Lung (tissue), 12 donors: ENCODE data around the gene TVP23A. TPM values are rescaled to one million over a fixed set of nuclear protein-coding genes. Genes with fewer than 3 reads are reported as not detected.

Experiments
- ATAC-seq: fragments of 200-7000 bp; cut with Tn5 transposase; one replicate; pipeline ENCODE4 v1.9.1; 2020; ENCODE audit warnings: moderate number of reproducible peaks; ENCODE audit not compliant: insufficient read depth, low FRiP score
- DNase-seq, 3 donors: peaks; one replicate each; pipeline ENCODE4 v3.0.0-alpha.2; 2013 to 2017
- H3K27ac ChIP-seq, 2 donors: one replicate each; pipeline ENCODE4 v1.5.1; 2013; ENCODE audit warnings: mild to moderate bottlenecking in 2 of 2, moderate library complexity in 2 of 2, control low read depth in 1 of 2, inconsistent platforms in 1 of 2, low read depth in 1 of 2, low read length in 1 of 2
- H3K27me3 ChIP-seq, 3 donors: one replicate each; pipeline ENCODE4 v1.5.1; 2013; ENCODE audit warnings: low read length in 2 of 3; ENCODE audit not compliant: control insufficient read depth in 3 of 3, insufficient read depth in 3 of 3
- H3K36me3 ChIP-seq, 4 donors: one replicate each; pipeline ENCODE4 v1.5.1; 2013; ENCODE audit warnings: low read length in 4 of 4, mild to moderate bottlenecking in 1 of 4, moderate library complexity in 1 of 4; ENCODE audit not compliant: control insufficient read depth in 4 of 4, insufficient read depth in 4 of 4
- H3K4me1 ChIP-seq, 5 donors: one replicate each; pipeline ENCODE4 v1.5.1; 2013; ENCODE audit warnings: low read length in 5 of 5, mild to moderate bottlenecking in 2 of 5, moderate library complexity in 1 of 5; ENCODE audit not compliant: control insufficient read depth in 5 of 5, insufficient read depth in 5 of 5
- H3K4me3 ChIP-seq: one replicate; pipeline ENCODE4 v1.5.1; 2013; ENCODE audit warnings: mild to moderate bottlenecking, control low read depth, moderate library complexity
- H3K9ac ChIP-seq, 2 donors: one replicate each; pipeline ENCODE4 v1.5.1; 2013; ENCODE audit warnings: low read length in 2 of 2, control low read depth in 1 of 2; ENCODE audit not compliant: insufficient read depth in 1 of 2
- H3K9me3 ChIP-seq, 4 donors: one replicate each; pipeline ENCODE4 v1.5.1; 2013; ENCODE audit warnings: low read length in 3 of 4, mild to moderate bottlenecking in 1 of 4, moderate library complexity in 1 of 4; ENCODE audit not compliant: control insufficient read depth in 4 of 4, insufficient read depth in 3 of 4
- WGBS, 2 donors: extraction: QIAGEN DNeasy Blood & Tissue Kit; methylation state at CpG; one replicate each; pipeline ENCODE4 v1.1.7; 2013; 5-methylcytosine and 5-hydroxymethylcytosine counted together
- polyA plus RNA-seq, 2 donors: library from polyadenylated mRNA; stranded (reverse); fragments of 200-250 nt; gene quantifications; one replicate each; pipeline ENCODE4 v1.2.1, GENCODE V29; 2013
- total RNA-seq, 2 donors: library from RNA; depleted of rRNA in 1 of 2; stranded (reverse); fragments of >200 nt in 1 of 2; gene quantifications; one replicate each; pipeline ENCODE4 v1.2.1, GENCODE V29; 2014 to 2021
- TF ChIP-seq, protein P1 (sequence below): IDR thresholded peaks from 2 replicates; pipeline ENCODE4 v1.5.1; 2012; ENCODE audit warnings: mild to moderate bottlenecking; ENCODE audit errors: control extremely low read depth, extremely low read depth
- donor health status: control.
- donor health status: control.
- donor health status: Bipolar disorder and iron deficiency.
- donor health status: healthy.
- donor health status: DM: yes; HTN: yes; CAD: no.

Gene TVP23A
- total and polyA plus RNA-seq, 4 donors = 0.22 to 6.1 (median 0.25) TPM

DNA sequence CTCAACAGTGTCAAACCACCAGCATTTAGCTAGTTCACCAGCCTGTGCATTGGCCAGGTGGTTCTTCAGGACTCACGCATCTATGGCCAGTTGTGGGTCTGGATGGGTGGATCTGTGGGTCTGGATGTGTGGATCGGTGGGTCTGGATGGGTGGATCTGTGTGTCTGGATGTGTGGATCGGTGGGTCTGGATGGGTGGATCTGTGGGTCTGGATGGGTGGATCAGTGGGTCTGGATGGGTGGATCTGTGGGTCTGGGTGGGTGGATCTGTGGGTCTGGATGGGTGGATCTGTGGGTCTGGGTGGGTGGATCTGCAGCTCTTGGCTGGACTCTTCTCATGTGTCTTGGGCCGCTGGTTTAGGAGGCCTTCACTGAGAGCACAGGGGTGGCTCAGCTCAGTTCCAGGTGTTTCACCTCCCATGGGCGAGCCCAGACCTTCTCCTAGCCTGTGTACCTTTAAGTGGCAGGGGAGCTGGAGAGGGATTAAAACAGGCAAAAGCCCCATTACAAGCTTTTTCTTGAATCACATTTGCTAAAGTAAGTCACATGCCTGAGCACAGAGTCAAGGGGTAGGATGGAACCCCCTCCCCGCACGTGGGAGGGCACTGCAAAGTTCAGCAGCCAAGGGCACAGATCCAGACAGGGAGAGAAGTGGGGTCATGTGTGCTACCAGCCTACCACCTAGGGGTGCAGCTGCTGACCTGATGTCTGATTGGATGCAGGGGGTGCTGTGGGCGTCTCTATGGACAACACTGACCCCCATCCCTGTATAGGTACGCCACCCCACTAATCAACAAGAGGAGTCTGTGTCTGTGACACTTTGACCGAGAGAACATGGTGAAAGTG lies 78.4 kb downstream of the TVP23A start:
- no peaks in the 10 kb centered on the region for H3K36me3 ChIP-seq
- TF ChIP-seq, protein P1, sequence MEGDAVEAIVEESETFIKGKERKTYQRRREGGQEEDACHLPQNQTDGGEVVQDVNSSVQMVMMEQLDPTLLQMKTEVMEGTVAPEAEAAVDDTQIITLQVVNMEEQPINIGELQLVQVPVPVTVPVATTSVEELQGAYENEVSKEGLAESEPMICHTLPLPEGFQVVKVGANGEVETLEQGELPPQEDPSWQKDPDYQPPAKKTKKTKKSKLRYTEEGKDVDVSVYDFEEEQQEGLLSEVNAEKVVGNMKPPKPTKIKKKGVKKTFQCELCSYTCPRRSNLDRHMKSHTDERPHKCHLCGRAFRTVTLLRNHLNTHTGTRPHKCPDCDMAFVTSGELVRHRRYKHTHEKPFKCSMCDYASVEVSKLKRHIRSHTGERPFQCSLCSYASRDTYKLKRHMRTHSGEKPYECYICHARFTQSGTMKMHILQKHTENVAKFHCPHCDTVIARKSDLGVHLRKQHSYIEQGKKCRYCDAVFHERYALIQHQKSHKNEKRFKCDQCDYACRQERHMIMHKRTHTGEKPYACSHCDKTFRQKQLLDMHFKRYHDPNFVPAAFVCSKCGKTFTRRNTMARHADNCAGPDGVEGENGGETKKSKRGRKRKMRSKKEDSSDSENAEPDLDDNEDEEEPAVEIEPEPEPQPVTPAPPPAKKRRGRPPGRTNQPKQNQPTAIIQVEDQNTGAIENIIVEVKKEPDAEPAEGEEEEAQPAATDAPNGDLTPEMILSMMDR = no peak
- no peak for ATAC-seq
- H3K4me1 ChIP-seq = peaks cover 3 to 16% (median 5%) of the 10 kb centered on the region in 5 donors
- no peak overlapping the region for H3K27ac ChIP-seq
- H3K27me3 ChIP-seq = no peaks in the 10 kb centered on the region
- WGBS, 2 donors = 94% methylated on average over 10 of the region's 10 CpGs
- no peaks in the 10 kb centered on the region for H3K9me3 ChIP-seq
- no peak for DNase-seq
- no peak overlapping the region for H3K4me3 ChIP-seq
- H3K9ac ChIP-seq = no peak overlapping the region

DNA sequence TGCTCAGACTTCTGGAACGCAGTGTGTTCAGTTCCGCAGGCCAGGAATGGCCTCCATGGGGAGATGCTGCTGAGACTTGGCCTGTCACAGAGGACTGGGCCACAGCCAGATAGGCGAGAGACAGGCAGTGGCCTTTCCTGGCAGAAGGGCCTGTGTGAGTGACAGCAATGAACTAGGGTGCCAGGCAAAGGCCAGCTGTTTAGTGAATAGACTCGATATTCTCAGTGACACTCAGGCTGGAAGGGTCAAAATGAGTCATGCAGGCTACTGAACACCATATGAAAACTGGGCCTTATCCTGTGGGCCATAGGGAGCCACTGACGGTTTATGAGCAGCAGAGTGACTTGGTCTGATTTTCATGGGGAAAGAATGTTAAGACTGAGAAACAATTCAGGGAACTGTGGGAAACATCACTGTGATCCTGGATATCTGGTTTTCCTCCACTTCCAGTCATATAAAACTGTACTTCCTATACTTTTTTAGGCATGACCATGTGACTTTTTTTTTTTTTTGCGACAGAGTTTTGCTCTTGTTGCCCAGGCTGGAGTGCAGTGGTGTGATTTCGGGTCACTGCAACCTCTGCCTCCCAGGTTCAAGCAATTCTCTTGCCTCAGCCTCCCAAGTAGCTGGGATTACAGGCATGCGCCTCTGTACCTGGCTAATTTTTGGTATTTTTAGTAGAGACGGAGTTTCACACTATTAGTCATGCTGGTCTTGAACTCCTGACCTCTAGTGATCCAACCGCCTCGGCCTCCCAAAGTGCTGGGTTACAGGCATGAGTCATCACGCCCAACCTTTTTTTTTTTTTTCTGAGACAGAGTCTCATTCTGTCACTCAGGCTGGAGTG lies 80.1 kb downstream of the TVP23A start:
- no peaks in the 10 kb centered on the region for H3K36me3 ChIP-seq
- DNase-seq (no peak), ATAC-seq (peak; percentile 35)
- H3K9me3 ChIP-seq = no peaks in the 10 kb centered on the region
- peak overlapping the region; percentile 46 to 66 for H3K27ac ChIP-seq
- peaks cover 0 to 6% (median 3%) of the 10 kb centered on the region in 5 donors for H3K4me1 ChIP-seq
- TF ChIP-seq, protein P1 = no peak
- H3K9ac ChIP-seq = no peak overlapping the region
- H3K27me3 ChIP-seq = no peaks in the 10 kb centered on the region
- 54 to 81% methylated on average over 11 to 12 of the region's 12 CpGs for WGBS, 2 donors
- H3K4me3 ChIP-seq = no peak overlapping the region

DNA sequence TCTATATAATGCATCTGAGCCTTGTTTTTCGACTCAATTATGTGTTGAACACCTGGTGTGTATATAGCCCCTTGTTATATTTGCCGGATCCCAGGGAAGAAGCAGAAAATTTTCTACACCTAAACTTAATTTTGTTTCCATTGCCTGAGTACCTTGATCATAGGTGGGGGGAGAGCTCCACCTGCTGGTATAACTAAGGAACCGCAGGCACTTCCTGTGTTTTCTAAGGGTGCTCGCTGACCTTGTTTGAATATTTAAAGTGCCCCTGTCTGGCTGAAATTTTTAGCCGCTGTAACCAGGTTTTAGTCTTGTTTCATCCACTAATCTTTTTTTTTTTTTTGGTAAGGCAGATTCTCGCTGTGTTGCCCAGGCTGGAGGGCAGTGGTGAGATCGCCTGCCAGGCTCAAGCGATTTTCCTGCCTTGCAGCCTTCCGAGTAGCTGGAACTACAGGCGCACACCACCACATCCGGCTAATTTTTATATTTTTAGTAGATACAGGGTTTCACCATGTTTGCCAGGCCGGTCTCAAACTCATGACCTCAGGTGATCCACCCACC lies 81.4 kb downstream of the TVP23A start:
- TF ChIP-seq, protein P1 = peak; percentile 86
- peaks cover 0 to 2% (median under 1%) of the 10 kb centered on the region in 4 donors for H3K9me3 ChIP-seq
- peaks cover 0 to 3% (median 0%) of the 10 kb centered on the region in 5 donors for H3K4me1 ChIP-seq
- no peak overlapping the region for H3K4me3 ChIP-seq
- DNase-seq (peak; percentile 76 to 86 (median 84)), ATAC-seq (peak; percentile 69)
- H3K36me3 ChIP-seq = no peaks in the 10 kb centered on the region
- WGBS, 2 donors = 29 to 35% methylated on average over 12 of the region's 12 CpGs
- no peak overlapping the region for H3K9ac ChIP-seq
- peak overlapping the region in 1 of 2 donors; percentile 51 for H3K27ac ChIP-seq
- no peaks in the 10 kb centered on the region for H3K27me3 ChIP-seq
